ENCODE results near the gene CACNA2D4. TPM values are rescaled to one million over a fixed set of nuclear protein-coding genes. Genes with fewer than 3 reads are reported as not detected.

The CACNA2D4 gene
- total and polyA plus RNA-seq, 2 of the 13 experiments (the other 11 are each of a cell fraction or from before 2014, with no cell fraction given), result 14.2 to 136 TPM

- Histone ChIP-seq H2AFZ (ENCODE audit: low read length) (no peak overlapping the region), H3K36me3 (replicated peaks in 1 of 2; ENCODE audit: control insufficient read depth in 1 of 2, insufficient read depth in 2 of 2, low read length in 2 of 2) (no peaks in the 10 kb centered on the region), H3K4me3 (replicated peaks in 1 of 3; ENCODE audit: insufficient read depth in 1 of 3, low read depth in 2 of 3, low read length in 3 of 3) (no peak overlapping the region), H3K9me3 (ENCODE audit: low read length) (peaks cover 6% of the 10 kb centered on the region), H3K79me2 (ENCODE audit: insufficient read depth, low read length) (no peaks in the 10 kb centered on the region), H3K27me3 (ENCODE audit: control insufficient read depth in 1 of 2, insufficient read depth in 2 of 2, low read length in 2 of 2) (peaks cover 4 to 13% of the 10 kb centered on the region in 2 experiments; a peak in 3 of 5 replicates), H3K4me2 (ENCODE audit: low read depth, low read length) (no peak overlapping the region), H3K27ac (ENCODE audit: extremely low read length, insufficient read depth, low read length) (no peak overlapping the region), H4K20me1 (ENCODE audit: insufficient read depth, low read length) (no peaks in the 10 kb centered on the region), H3K4me1 (ENCODE audit: insufficient read depth, low read length) (no peaks in the 10 kb centered on the region), H3K9ac (ENCODE audit: insufficient read depth, low read depth, low read length) (no peak overlapping the region)
- ATAC-seq (no peak), DNase-seq (ENCODE audit: low spot score) (no peak), FAIRE-seq (no peak)
- ChIA-PET CTCF (ENCODE audit: low intra/inter-chr PET ratio, low total read pairs) (no interaction called here), POLR2A (no interaction called here)
- intact Hi-C loops (cut with micrococcal nuclease; ENCODE audit: unreplicated experiment) (no loop called here), in situ Hi-C loops (cut with HindIII; ENCODE audit: extremely low pct_ligation_motif_present, low pct_unique_long_range_greater_than_20kb) (no loop called here)
- 86% methylated on average over 26 of the region's 26 CpGs for WGBS (ENCODE audit: low lambda C conversion rate)
- no TSS peak for BruUV-seq (replicated peaks)
- no peak for TF ChIP-seq RARA (CRISPR knock-in tag; IDR thresholded peaks at IDR 0.05)
- no peak for TF ChIP-seq FOSL2 (CRISPR knock-in tag; IDR thresholded peaks at IDR 0.05)
- TF ChIP-seq, protein P1, sequence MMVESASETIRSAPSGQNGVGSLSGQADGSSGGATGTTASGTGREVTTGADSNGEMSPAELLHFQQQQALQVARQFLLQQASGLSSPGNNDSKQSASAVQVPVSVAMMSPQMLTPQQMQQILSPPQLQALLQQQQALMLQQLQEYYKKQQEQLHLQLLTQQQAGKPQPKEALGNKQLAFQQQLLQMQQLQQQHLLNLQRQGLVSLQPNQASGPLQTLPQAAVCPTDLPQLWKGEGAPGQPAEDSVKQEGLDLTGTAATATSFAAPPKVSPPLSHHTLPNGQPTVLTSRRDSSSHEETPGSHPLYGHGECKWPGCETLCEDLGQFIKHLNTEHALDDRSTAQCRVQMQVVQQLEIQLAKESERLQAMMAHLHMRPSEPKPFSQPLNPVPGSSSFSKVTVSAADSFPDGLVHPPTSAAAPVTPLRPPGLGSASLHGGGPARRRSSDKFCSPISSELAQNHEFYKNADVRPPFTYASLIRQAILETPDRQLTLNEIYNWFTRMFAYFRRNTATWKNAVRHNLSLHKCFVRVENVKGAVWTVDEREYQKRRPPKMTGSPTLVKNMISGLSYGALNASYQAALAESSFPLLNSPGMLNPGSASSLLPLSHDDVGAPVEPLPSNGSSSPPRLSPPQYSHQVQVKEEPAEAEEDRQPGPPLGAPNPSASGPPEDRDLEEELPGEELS (CRISPR knock-in tag; IDR thresholded peaks at IDR 0.05), result no peak
- TF ChIP-seq, protein P2, sequence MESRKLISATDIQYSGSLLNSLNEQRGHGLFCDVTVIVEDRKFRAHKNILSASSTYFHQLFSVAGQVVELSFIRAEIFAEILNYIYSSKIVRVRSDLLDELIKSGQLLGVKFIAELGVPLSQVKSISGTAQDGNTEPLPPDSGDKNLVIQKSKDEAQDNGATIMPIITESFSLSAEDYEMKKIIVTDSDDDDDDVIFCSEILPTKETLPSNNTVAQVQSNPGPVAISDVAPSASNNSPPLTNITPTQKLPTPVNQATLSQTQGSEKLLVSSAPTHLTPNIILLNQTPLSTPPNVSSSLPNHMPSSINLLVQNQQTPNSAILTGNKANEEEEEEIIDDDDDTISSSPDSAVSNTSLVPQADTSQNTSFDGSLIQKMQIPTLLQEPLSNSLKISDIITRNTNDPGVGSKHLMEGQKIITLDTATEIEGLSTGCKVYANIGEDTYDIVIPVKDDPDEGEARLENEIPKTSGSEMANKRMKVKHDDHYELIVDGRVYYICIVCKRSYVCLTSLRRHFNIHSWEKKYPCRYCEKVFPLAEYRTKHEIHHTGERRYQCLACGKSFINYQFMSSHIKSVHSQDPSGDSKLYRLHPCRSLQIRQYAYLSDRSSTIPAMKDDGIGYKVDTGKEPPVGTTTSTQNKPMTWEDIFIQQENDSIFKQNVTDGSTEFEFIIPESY (CRISPR knock-in tag; IDR thresholded peaks at IDR 0.05), result no peak
- TF ChIP-seq SIN3B (IDR thresholded peaks at IDR 0.05; ENCODE audit: low read length), result no peak
- no peak for TF ChIP-seq SYNCRIP (IDR thresholded peaks at IDR 0.05; ENCODE audit: insufficient read depth, low read depth, low read length)
- TF ChIP-seq ZNF333 (CRISPR knock-in tag; IDR thresholded peaks at IDR 0.05; ENCODE audit: borderline replicate concordance), result no peak
- TF ChIP-seq, protein P3, sequence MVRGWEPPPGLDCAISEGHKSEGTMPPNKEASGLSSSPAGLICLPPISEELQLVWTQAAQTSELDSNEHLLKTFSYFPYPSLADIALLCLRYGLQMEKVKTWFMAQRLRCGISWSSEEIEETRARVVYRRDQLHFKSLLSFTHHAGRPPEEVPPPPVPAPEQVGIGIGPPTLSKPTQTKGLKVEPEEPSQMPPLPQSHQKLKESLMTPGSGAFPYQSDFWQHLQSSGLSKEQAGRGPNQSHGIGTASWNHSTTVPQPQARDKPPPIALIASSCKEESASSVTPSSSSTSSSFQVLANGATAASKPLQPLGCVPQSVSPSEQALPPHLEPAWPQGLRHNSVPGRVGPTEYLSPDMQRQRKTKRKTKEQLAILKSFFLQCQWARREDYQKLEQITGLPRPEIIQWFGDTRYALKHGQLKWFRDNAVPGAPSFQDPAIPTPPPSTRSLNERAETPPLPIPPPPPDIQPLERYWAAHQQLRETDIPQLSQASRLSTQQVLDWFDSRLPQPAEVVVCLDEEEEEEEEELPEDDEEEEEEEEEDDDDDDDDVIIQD (CRISPR knock-in tag; IDR thresholded peaks at IDR 0.05; ENCODE audit: low read depth), result no peak
- no peak for TF ChIP-seq ZBTB43 (CRISPR knock-in tag; conservative IDR thresholded peaks at IDR 0.05)
- TF ChIP-seq NFRKB (IDR thresholded peaks at IDR 0.05), result no peak
- no peak for TF ChIP-seq ZNF282 (IDR thresholded peaks at IDR 0.05; ENCODE audit: partially characterized antibody)
- no peak for TF ChIP-seq REL (CRISPR knock-in tag; conservative IDR thresholded peaks at IDR 0.05)
- no peak for TF ChIP-seq ATF5 (CRISPR knock-in tag; IDR thresholded peaks at IDR 0.05; ENCODE audit: low read depth)
- no peak for TF ChIP-seq GMEB2 (CRISPR knock-in tag; IDR thresholded peaks at IDR 0.05; ENCODE audit: low read depth)
- no peak for TF ChIP-seq ZNF207 (IDR thresholded peaks at IDR 0.05; ENCODE audit: borderline replicate concordance)
- TF ChIP-seq, protein P4, sequence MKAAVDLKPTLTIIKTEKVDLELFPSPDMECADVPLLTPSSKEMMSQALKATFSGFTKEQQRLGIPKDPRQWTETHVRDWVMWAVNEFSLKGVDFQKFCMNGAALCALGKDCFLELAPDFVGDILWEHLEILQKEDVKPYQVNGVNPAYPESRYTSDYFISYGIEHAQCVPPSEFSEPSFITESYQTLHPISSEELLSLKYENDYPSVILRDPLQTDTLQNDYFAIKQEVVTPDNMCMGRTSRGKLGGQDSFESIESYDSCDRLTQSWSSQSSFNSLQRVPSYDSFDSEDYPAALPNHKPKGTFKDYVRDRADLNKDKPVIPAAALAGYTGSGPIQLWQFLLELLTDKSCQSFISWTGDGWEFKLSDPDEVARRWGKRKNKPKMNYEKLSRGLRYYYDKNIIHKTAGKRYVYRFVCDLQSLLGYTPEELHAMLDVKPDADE (CRISPR knock-in tag; IDR thresholded peaks at IDR 0.05), result no peak
Measured at GRCh38 chr12:1908758-1909157, 9.7 kb downstream of the CACNA2D4 start.
